H1 (cell line): ENCODE measurements around the gene TAOK2. TPM values are rescaled to one million over a fixed set of nuclear protein-coding genes. Genes with fewer than 3 reads are reported as not detected.

ENCODE experiments used
- CTCF ChIA-PET: fragments of 300-600 bp; sonication (Branson Sonifier 250); formaldehyde crosslinking; loops from one replicate; lab custom pipeline; 2021; ENCODE audit not compliant: partially characterized antibody; lab: Charles Lee
- POLR2A ChIA-PET: fragments of 300-600 bp; sonication (Branson Sonifier 250); formaldehyde crosslinking; loops from one replicate; lab custom pipeline; 2021; ENCODE audit warnings: inconsistent platforms; ENCODE audit not compliant: partially characterized antibody; lab: Charles Lee
- DNase-seq, 2 experiments: peaks; one replicate each; pipeline versions ENCODE4 v3.0.0 to v3.0.0-alpha.2; 2010 to 2022; ENCODE audit warnings: low spot score in 2 of 2, low read depth in 1 of 2, mixed read lengths in 1 of 2
- FAIRE-seq: peaks from 2 replicates; lab custom pipeline; 2011; peaks lifted over from hg19 to GRCh38; lab: Jason Lieb, UNC
- H2AFZ ChIP-seq: 2 replicates; pipeline ENCODE4 v1.8.1; 2012; ENCODE audit warnings: low read length, inconsistent platforms
- H2AK5ac ChIP-seq: 2 replicates; pipeline ENCODE4 v1.6.1; 2013; ENCODE audit warnings: low read depth, low read length
- H2BK120ac ChIP-seq: replicated peaks from 2 replicates; pipeline ENCODE3; 2013; ENCODE audit warnings: low read depth, low read length, inconsistent platforms
- H2BK12ac ChIP-seq: 2 replicates; pipeline ENCODE4 v1.6.1; 2013; ENCODE audit warnings: low read depth, low read length
- H2BK15ac ChIP-seq: 2 replicates; pipeline ENCODE4 v1.6.1; 2013; ENCODE audit warnings: low read length
- H2BK20ac ChIP-seq: 2 replicates; pipeline ENCODE4 v1.6.1; 2013; ENCODE audit warnings: low read length
- H2BK5ac ChIP-seq: 2 replicates; pipeline ENCODE4 v1.6.1; 2013; ENCODE audit warnings: low read depth, low read length
- H3K14ac ChIP-seq: 2 replicates; pipeline ENCODE4 v1.6.1; 2013; ENCODE audit warnings: inconsistent platforms; ENCODE audit not compliant: insufficient read length
- H3K18ac ChIP-seq: 2 replicates; pipeline ENCODE4 v1.6.1; 2013; ENCODE audit warnings: low read length; ENCODE audit errors: extremely low read depth
- H3K23ac ChIP-seq: 2 replicates; pipeline ENCODE4 v1.6.1; 2013; ENCODE audit warnings: inconsistent platforms; ENCODE audit not compliant: insufficient read length
- H3K23me2 ChIP-seq: 2 replicates; pipeline ENCODE4 v1.6.1; 2013; ENCODE audit warnings: low read depth, low read length
- H3K27ac ChIP-seq: 2 replicates; pipeline ENCODE4 v1.6.1; 2011; ENCODE audit warnings: low read depth, low read length, inconsistent platforms
- H3K27me3 ChIP-seq, 4 experiments: replicated peaks in 1 of 4; 1 replicate in 1 of 4; 2 replicates in 3 of 4; pipeline versions ENCODE4 v1.6.1 to v1.8.1; 2011 to 2013; ENCODE audit warnings: low read length in 3 of 4, mild to moderate bottlenecking in 3 of 4, inconsistent platforms in 2 of 4, mixed read lengths in 2 of 4, moderate library complexity in 1 of 4; ENCODE audit not compliant: control insufficient read depth in 3 of 4, insufficient read depth in 3 of 4; ENCODE audit errors: extremely low read depth in 1 of 4
- H3K36me3 ChIP-seq, 4 experiments: 2 replicates each; pipeline versions ENCODE4 v1.6.1 to v1.8.1; 2011 to 2013; ENCODE audit warnings: mild to moderate bottlenecking in 4 of 4, low read length in 3 of 4, moderate library complexity in 2 of 4, control low read depth in 1 of 4, inconsistent platforms in 1 of 4; ENCODE audit not compliant: insufficient read depth in 4 of 4, control insufficient read depth in 2 of 4
- H3K4ac ChIP-seq: replicated peaks from 2 replicates; pipeline ENCODE3; 2013; ENCODE audit warnings: low read length, low read depth, mixed read lengths, inconsistent platforms; ENCODE audit not compliant: insufficient read length
- H3K4me1 ChIP-seq, 4 experiments: replicated peaks in 1 of 4; 1 replicate in 1 of 4; 2 replicates in 3 of 4; pipeline versions ENCODE4 v1.6.1 to v1.8.1; 2011 to 2013; ENCODE audit warnings: low read length in 3 of 4, inconsistent platforms in 2 of 4, mixed read lengths in 1 of 4; ENCODE audit not compliant: insufficient read depth in 4 of 4, control insufficient read depth in 3 of 4
- H3K4me2 ChIP-seq, 2 experiments: 2 replicates each; pipeline versions ENCODE4 v1.6.1 to v1.8.1; 2011 to 2013; ENCODE audit warnings: low read depth in 2 of 2, low read length in 2 of 2, control low read depth in 1 of 2, inconsistent platforms in 1 of 2, mild to moderate bottlenecking in 1 of 2; ENCODE audit not compliant: insufficient read depth in 1 of 2
- H3K4me3 ChIP-seq, 4 experiments: fragments of 200-600, 300-600 bp in 1 of 4; sonication (generic), shearing (Covaris generic), sonication (Bioruptor Twin) in 1 of 4; 2 replicates each; pipeline versions ENCODE4 v1.5.1 to v1.8.1; 2011 to 2016; ENCODE audit warnings: low read length in 4 of 4, low read depth in 3 of 4, control low read depth in 2 of 4, inconsistent platforms in 2 of 4, mild to moderate bottlenecking in 2 of 4, mixed read lengths in 1 of 4, moderate library complexity in 1 of 4; ENCODE audit not compliant: insufficient read depth in 2 of 4; ENCODE audit errors: extremely low read depth in 1 of 4
- H3K56ac ChIP-seq: replicated peaks from 2 replicates; pipeline ENCODE3; 2013; ENCODE audit warnings: low read depth, mild to moderate bottlenecking, mixed read lengths, low read length, inconsistent platforms; ENCODE audit not compliant: insufficient read length
- H3K79me1 ChIP-seq: 2 replicates; pipeline ENCODE4 v1.6.1; 2013; ENCODE audit warnings: low read depth, low read length, control low read depth
- H3K79me2 ChIP-seq, 2 experiments: 2 replicates each; pipeline versions ENCODE4 v1.6.1 to v1.8.1; 2012 to 2013; ENCODE audit warnings: low read length in 2 of 2, mild to moderate bottlenecking in 2 of 2, inconsistent platforms in 1 of 2; ENCODE audit not compliant: insufficient read depth in 2 of 2, control insufficient read depth in 1 of 2
- H3K9ac ChIP-seq, 4 experiments: replicated peaks in 1 of 4; 1 replicate in 1 of 4; 2 replicates in 3 of 4; pipeline versions ENCODE4 v1.6.1 to v1.8.1; 2011 to 2013; ENCODE audit warnings: low read depth in 3 of 4, low read length in 3 of 4, control low read depth in 2 of 4, mild to moderate bottlenecking in 2 of 4, moderate library complexity in 2 of 4, inconsistent platforms in 1 of 4; ENCODE audit errors: extremely low read depth in 1 of 4
- H3K9me3 ChIP-seq, 2 experiments: 2 replicates each; pipeline versions ENCODE4 v1.6.1 to v1.8.1; 2012 to 2013; ENCODE audit warnings: mild to moderate bottlenecking in 2 of 2, moderate library complexity in 2 of 2, control low read depth in 1 of 2, inconsistent platforms in 1 of 2, low read depth in 1 of 2, low read length in 1 of 2, mixed read lengths in 1 of 2; ENCODE audit not compliant: insufficient read depth in 2 of 2
- H4K20me1 ChIP-seq, 2 experiments: replicated peaks in 1 of 2; 2 replicates each; pipeline versions ENCODE3 to v1.8.1; 2011 to 2013; ENCODE audit warnings: inconsistent platforms in 2 of 2, low read length in 2 of 2, mild to moderate bottlenecking in 1 of 2; ENCODE audit not compliant: insufficient read depth in 2 of 2, control insufficient read depth in 1 of 2
- H4K5ac ChIP-seq: 2 replicates; pipeline ENCODE4 v1.6.1; 2013; ENCODE audit warnings: low read length, low read depth, mixed read lengths, inconsistent platforms; ENCODE audit not compliant: insufficient read length
- H4K8ac ChIP-seq: 2 replicates; pipeline ENCODE4 v1.8.0; 2013; ENCODE audit warnings: mild to moderate bottlenecking, moderate library complexity, low read length, inconsistent platforms; ENCODE audit not compliant: insufficient read depth; ENCODE audit errors: extremely low read depth
- H4K91ac ChIP-seq: replicated peaks from 2 replicates; pipeline ENCODE3; 2013; ENCODE audit warnings: low read length, mixed read lengths, inconsistent platforms; ENCODE audit not compliant: insufficient read length
- CREB1 ChIP-seq: IDR thresholded peaks from 2 replicates; pipeline ENCODE4 v1.6.1; 2012; ENCODE audit warnings: inconsistent platforms
- CTCF ChIP-seq, 3 experiments: IDR thresholded peaks; 1 replicate in 2 of 3; 2 replicates in 1 of 3; pipeline versions ENCODE4 v1.5.1 to v1.6.1; 2011; ENCODE audit warnings: low read length in 3 of 3, mild to moderate bottlenecking in 3 of 3, inconsistent platforms in 2 of 3, low read depth in 1 of 3, moderate library complexity in 1 of 3; ENCODE audit not compliant: insufficient read depth in 1 of 3; ENCODE audit errors: control extremely low read depth in 1 of 3
- POLR2A ChIP-seq, 2 experiments: IDR thresholded peaks; 1 replicate in 1 of 2; 2 replicates in 1 of 2; pipeline ENCODE4 v1.6.1; 2011; ENCODE audit warnings: low read depth in 2 of 2, low read length in 2 of 2, mild to moderate bottlenecking in 2 of 2; ENCODE audit errors: control extremely low read depth in 1 of 2
- SP4 ChIP-seq: IDR thresholded peaks from 2 replicates; pipeline ENCODE4 v1.6.1; 2012; ENCODE audit warnings: low read length, inconsistent platforms
- WGBS, 2 experiments: shearing (Covaris generic) in 1 of 2; methylation state at CpG; one replicate each; pipeline versions ENCODE4 v1.1.6 to v1.1.7; 2013 to 2015; ENCODE audit warnings: low lambda C conversion rate in 2 of 2, mixed read lengths in 2 of 2, inconsistent platforms in 1 of 2, low coverage in 1 of 2, missing lambda C conversion rate in 1 of 2; ENCODE audit not compliant: insufficient replicate concordance in 2 of 2, insufficient coverage in 1 of 2, insufficient read length in 1 of 2; ENCODE audit errors: extremely low coverage in 1 of 2, missing lambda C conversion rate in 1 of 2; 5-methylcytosine and 5-hydroxymethylcytosine counted together
- polyA plus RNA-seq, 7 experiments: library from polyadenylated mRNA; depleted of rRNA in 3 of 7; stranded (reverse) in 5 of 7; unstranded in 2 of 7; fragments of >200 nt in 5 of 7; fragments of 200-250 nt in 2 of 7; gene quantifications; 1 replicate in 5 of 7; 2 replicates in 1 of 7; 4 replicates in 1 of 7; pipeline versions ENCODE4 v1.2.1 to v1.2.3, GENCODE V29; 2011 to 2013; ENCODE audit warnings: missing spikeins in 2 of 7, mixed read lengths in 2 of 7
- total RNA-seq: library from RNA; stranded (reverse); fragmentation: NEBNext Ultra II Directional; extraction: Animal tissue kit (Norgen Biotek cat#: 25700); gene quantifications from 2 replicates; pipeline ENCODE4 v1.2.1, GENCODE V29; 2021

TAOK2 gene
- total and polyA plus RNA-seq, 2 of the 8 experiments (the other 6 are each of a cell fraction or from before 2014, with no cell fraction given): 13.5 to 32.6 TPM

- no peak overlapping the region; the same call in 1 of the 2 replicates for H4K8ac ChIP-seq
- H2BK5ac ChIP-seq: peak overlapping the region; percentile 56; the same call in 1 of the 2 replicates
- no peak overlapping the region; the same call in 1 of the 2 replicates for H2AK5ac ChIP-seq
- H3K9ac ChIP-seq: no peak overlapping the region
- ChIA-PET POLR2A (interaction anchor here (0.6 to 4.2 kb wide), 24 partner anchors 9 to 331 kb away, joined by 3 to 25 read pairs (median 4); partner anchors contain the start of genes ALDOA, ASPHD1, CDIPT and DOC2A), CTCF (interaction anchor here (0.6 to 3.0 kb wide), 50 partner anchors 9 to 388 kb away, joined by 3 to 25 read pairs (median 6); partner anchors contain the start of genes ASPHD1, C16orf92, KCTD13 and PAGR1)
- no peak overlapping the region for H3K27ac ChIP-seq
- H4K5ac ChIP-seq: no peak overlapping the region
- peak overlapping the region; percentile 17 for H4K91ac ChIP-seq
- WGBS, 2 experiments: 15% methylated on average over 11 of the region's 11 CpGs; no CpG with 5 or more reads in 1 of the 2 experiments
- peak overlapping the region; percentile 76 to 84 for H3K4me2 ChIP-seq
- H3K14ac ChIP-seq: no peak overlapping the region
- H3K4me1 ChIP-seq: peaks cover 0 to 26% (median 19%) of the 10 kb centered on the region in 4 experiments; a peak in 6 of 7 replicates
- H2AFZ ChIP-seq: 0 out of 2 replicates have a peak overlapping the region, but pooled peaks have one; percentile 21
- peak overlapping the region; percentile 99 for H2BK20ac ChIP-seq
- no peak overlapping the region for H3K23ac ChIP-seq
- DNase-seq: peak in 1 of 2 experiments; percentile 68
- TF ChIP-seq SP4: no peak
- no peak for TF ChIP-seq POLR2A (IDR thresholded peaks at IDR 0.05; ENCODE audit: control extremely low read depth in 1 of 2, low read depth in 2 of 2, low read length in 2 of 2)
- no peak for TF ChIP-seq CREB1
- peak in 2 of 3 experiments; percentile 3 to 18; a peak in 2 of 4 replicates for TF ChIP-seq CTCF (IDR thresholded peaks at IDR 0.05; ENCODE audit: control extremely low read depth in 1 of 3, insufficient read depth in 1 of 3, low read depth in 1 of 3, low read length in 3 of 3)
- TF ChIP-seq, all 59 proteins: peak for 1
- H2BK12ac ChIP-seq: peak overlapping the region; percentile 75; the same call in 1 of the 2 replicates
- H4K20me1 ChIP-seq: peaks cover 12 to 16% of the 10 kb centered on the region in 2 experiments
- H3K18ac ChIP-seq: peak overlapping the region; percentile 96
- peaks cover 5% of the 10 kb centered on the region; the same call in 1 of the 2 replicates for H3K79me1 ChIP-seq
- no peak overlapping the region for H2BK120ac ChIP-seq
- H3K4ac ChIP-seq: peak overlapping the region; percentile 28
- H3K4me3 ChIP-seq: peak overlapping the region; percentile 43 to 90 (median 54)
- H2BK15ac ChIP-seq: peak overlapping the region; percentile 95; the same call in 1 of the 2 replicates
- H3K27me3 ChIP-seq: peaks cover 0 to 14% (median 5%) of the 10 kb centered on the region in 4 experiments; a peak in 2 of 7 replicates
- no peak overlapping the region for H3K56ac ChIP-seq
- H3K36me3 ChIP-seq: peaks cover 0 to 3% (median 0%) of the 10 kb centered on the region in 4 experiments; a peak in 1 of 8 replicates
- FAIRE-seq: no peak
- no peaks in the 10 kb centered on the region for H3K79me2 ChIP-seq
- peaks cover 10% of the 10 kb centered on the region; the same call in 1 of the 2 replicates for H3K23me2 ChIP-seq
- no peaks in the 10 kb centered on the region for H3K9me3 ChIP-seq
These were observed 57.8 kb downstream of the TAOK2 start for GRCh38 chr16:30031477-30031918.
